A549 (cell line): ENCODE results near the gene CRYM. TPM values are rescaled to one million over a fixed set of nuclear protein-coding genes. Genes with fewer than 3 reads are reported as not detected.
"Not testable (repeated sequence)": the region's sequence is repeated elsewhere in the genome, so short reads cannot be mapped to it uniquely, and the experiment has no call there.

Experiments used
- ATAC-seq, 2 experiments: fragments of 200-7000 bp in 1 of 2; fragments of >200 bp in 1 of 2; cut with Nextera tagmentation in 1 of 2; cut with Tn5 transposase in 1 of 2; 3 replicates each; pipeline versions ENCODE4 v1.8.0 to v1.9.1; 2018 to 2020; ENCODE audit warnings: mild to moderate bottlenecking in 1 of 2, moderate library complexity in 1 of 2
- CTCF ChIA-PET: fragments of 300-600 bp; sonication (Branson Sonifier 250); formaldehyde crosslinking; extraction: SDS; loops from one replicate; lab custom pipeline; 2021; ENCODE audit warnings: antibody characterized with exemption, inconsistent platforms; lab: Yijun Ruan, JAX
- POLR2A ChIA-PET: fragments of 350-600 bp; formaldehyde crosslinking; extraction: SDS; loops from one replicate; lab custom pipeline; 2021; ENCODE audit warnings: antibody characterized with exemption, inconsistent platforms; lab: Yijun Ruan, JAX
- DNase-seq, 2 experiments: peaks; one replicate each; pipeline versions ENCODE4 v3.0.0 to v3.0.0-alpha.2; 2011 to 2016; ENCODE audit warnings: low read depth in 1 of 2, low spot score in 1 of 2
- FAIRE-seq: peaks from 2 replicates; lab custom pipeline; 2011; peaks lifted over from hg19 to GRCh38; lab: Jason Lieb, UNC
- H3K27ac ChIP-seq, 2 experiments: fragments of >200 bp; sonication (Bioruptor Twin); formaldehyde crosslinking; 3 replicates each; pipeline ENCODE4 v1.5.1; 2016 to 2017
- H3K4me1 ChIP-seq: fragments of >200 bp; sonication (Bioruptor Twin); formaldehyde crosslinking; 3 replicates; pipeline ENCODE4 v1.6.1; 2016
- H3K4me2 ChIP-seq: fragments of >200 bp; sonication (Bioruptor Twin); formaldehyde crosslinking; 3 replicates; pipeline ENCODE4 v1.6.1; 2016
- H3K4me3 ChIP-seq: fragments of >200 bp; sonication (Bioruptor Twin); formaldehyde crosslinking; 3 replicates; pipeline ENCODE4 v1.5.1; 2016
- H3K9me3 ChIP-seq: fragments of >200 bp; sonication (Bioruptor Twin); formaldehyde crosslinking; 3 replicates; pipeline ENCODE4 v1.6.1; 2016
- ATOH8 ChIP-seq: fragments of 250-450 bp; sonication (Bioruptor Pico); IDR thresholded peaks from 2 replicates; pipeline ENCODE4 v1.5.0; 2020; ENCODE audit warnings: low read depth, mild to moderate bottlenecking, moderate library complexity
- CHD2 ChIP-seq: fragments of 150-350 bp; IDR thresholded peaks from 2 replicates; pipeline ENCODE4 v1.6.1; 2014; ENCODE audit warnings: low read length; ENCODE audit not compliant: partially characterized antibody
- E2F6 ChIP-seq: IDR thresholded peaks from 2 replicates; pipeline ENCODE4 v1.6.1; 2012; ENCODE audit warnings: low read depth, borderline replicate concordance
- ELK1 ChIP-seq: fragments of 150-350 bp; IDR thresholded peaks from 2 replicates; pipeline ENCODE4 v1.6.1; 2014; ENCODE audit warnings: low read depth, mild to moderate bottlenecking, low read length
- GATA3 ChIP-seq: IDR thresholded peaks from 2 replicates; pipeline ENCODE4 v1.6.1; 2012; ENCODE audit warnings: borderline replicate concordance
- HES2 ChIP-seq: fragments of >200 bp; sonication (Bioruptor Twin); formaldehyde crosslinking; IDR thresholded peaks from 2 replicates; pipeline ENCODE4 v1.6.1; 2016
- HMGXB4 ChIP-seq: fragments of 250-450 bp; sonication (Bioruptor Pico); IDR thresholded peaks from 2 replicates; pipeline ENCODE4 v1.5.0; 2021; ENCODE audit warnings: mild to moderate bottlenecking, moderate library complexity, borderline replicate concordance
- HOXB13 ChIP-seq: fragments of 250-450 bp; sonication (Bioruptor Pico); IDR thresholded peaks from 2 replicates; pipeline ENCODE4 v1.5.0; 2020; ENCODE audit warnings: low read depth, mild to moderate bottlenecking, moderate library complexity
- KDM1A ChIP-seq: fragments of 200-600 bp; sonication (generic); IDR thresholded peaks from 2 replicates; pipeline ENCODE4 v1.6.1; 2016; ENCODE audit warnings: low read depth, mild to moderate bottlenecking
- KDM5A ChIP-seq: fragments of 200-600 bp; sonication (generic); IDR thresholded peaks from 2 replicates; pipeline ENCODE4 v1.6.1; 2016; ENCODE audit warnings: antibody characterized with exemption, mild to moderate bottlenecking
- MAFK ChIP-seq: fragments of 450-650 bp; IDR thresholded peaks from 2 replicates; pipeline ENCODE4 v1.6.1; 2014; ENCODE audit not compliant: partially characterized antibody
- MAX ChIP-seq: IDR thresholded peaks from 2 replicates; pipeline ENCODE4 v1.6.1; 2012
- NPAS2 ChIP-seq: fragments of 250-450 bp; sonication (Bioruptor Pico); IDR thresholded peaks from 2 replicates; pipeline ENCODE4 v1.8.0; 2022; ENCODE audit warnings: mild to moderate bottlenecking, moderate library complexity, borderline replicate concordance
- NR3C1 ChIP-seq: fragments of >200 bp; sonication (Bioruptor Twin); formaldehyde crosslinking; IDR thresholded peaks from 3 replicates; pipeline ENCODE4 v1.6.1; 2017
- PHF8 ChIP-seq: fragments of 200-600 bp; sonication (generic); IDR thresholded peaks from 2 replicates; pipeline ENCODE4 v1.6.1; 2016; ENCODE audit warnings: low read depth, mild to moderate bottlenecking, antibody characterized with exemption, moderate library complexity, borderline replicate concordance
- POLR2AphosphoS2 ChIP-seq: conservative IDR thresholded peaks from 2 replicates; pipeline ENCODE4 v1.6.1; 2012; ENCODE audit warnings: low read length, improper control_type of control experiment, inconsistent platforms
- RARB ChIP-seq: fragments of 250-450 bp; sonication (Bioruptor Pico); IDR thresholded peaks from 2 replicates; pipeline ENCODE4 v1.8.0; 2021; ENCODE audit warnings: mild to moderate bottlenecking, moderate library complexity
- RCOR1 ChIP-seq: fragments of 150-350 bp; IDR thresholded peaks from 2 replicates; pipeline ENCODE4 v1.6.1; 2014; ENCODE audit warnings: antibody characterized with exemption, low read length, low read depth
- SREBF2 ChIP-seq: fragments of 450-650 bp; IDR thresholded peaks from 2 replicates; pipeline ENCODE4 v1.6.1; 2014; ENCODE audit warnings: mild to moderate bottlenecking, moderate library complexity
- ZFP36 ChIP-seq: fragments of 450-650 bp; IDR thresholded peaks from 2 replicates; pipeline ENCODE4 v1.6.1; 2014; ENCODE audit warnings: borderline replicate concordance; ENCODE audit not compliant: partially characterized antibody
- WGBS: methylation state at CpG from one replicate; pipeline ENCODE4 v1.1.6; 2017; ENCODE audit errors: missing lambda C conversion rate; 5-methylcytosine and 5-hydroxymethylcytosine counted together
- polyA plus RNA-seq, 4 experiments: library from polyadenylated mRNA; depleted of rRNA in 3 of 4; stranded (reverse); fragments of >200 nt; fragmentation: RNase III in 1 of 4; extraction: RNeasy Plus Mini Kit Qiagen cat#74134 plus additional on column Dnase treatment in 1 of 4; gene quantifications; 2 replicates in 3 of 4; 3 replicates in 1 of 4; pipeline ENCODE4 v1.2.3, GENCODE V29; 2011 to 2017

CRYM gene
- polyA plus RNA-seq, 2 of the 4 experiments (the other 2 are of a cell fraction) = 0.98 to 3.1 TPM

- CTCF ChIA-PET = no interaction called here
- POLR2A ChIA-PET = no interaction called here
- ATAC-seq (no peak), DNase-seq (no peak)
- no peak overlapping the region for H3K4me2 ChIP-seq
- H3K9me3 ChIP-seq = no peaks in the 10 kb centered on the region
- WGBS = 61% methylated on average over 15 of the region's 15 CpGs
- H3K4me1 ChIP-seq = peaks cover 8% of the 10 kb centered on the region; the same call in 2 of the 3 replicates
- no peak overlapping the region for H3K27ac ChIP-seq
- TF ChIP-seq ATOH8 (CRISPR knock-in tag) = no peak
- no peak for TF ChIP-seq NR3C1
- no peak for TF ChIP-seq RARB (CRISPR knock-in tag)
- TF ChIP-seq RCOR1 = no peak
- TF ChIP-seq POLR2AphosphoS2 = no peak
- TF ChIP-seq NPAS2 (CRISPR knock-in tag) = no peak
- TF ChIP-seq E2F6 = no peak
- TF ChIP-seq GATA3 = no peak
- TF ChIP-seq ELK1 = no peak
- TF ChIP-seq MAFK = no peak
- TF ChIP-seq, all 56 proteins: peak for 0
- H3K4me3 ChIP-seq = no peak overlapping the region
- FAIRE-seq = no peak
Observed at GRCh38 chr16:21250072-21250923, 27.8 kb downstream of the CRYM start.

- H3K4me1 ChIP-seq, H3K4me2 ChIP-seq, DNase-seq, H3K27ac ChIP-seq, ATAC-seq, FAIRE-seq, POLR2A ChIA-PET, H3K9me3 ChIP-seq, CTCF ChIA-PET, H3K4me3 ChIP-seq: not testable (repeated sequence)
- 77% methylated on average over 4 of the region's 4 CpGs for WGBS
Observed at GRCh38 chr16:21248179-21248578, 29.9 kb downstream of the CRYM start.

GRCh38 chr16:21244518-21245215 is 33.4 kb downstream of the CRYM start:
- peaks cover 8% of the 10 kb centered on the region; the same call in 2 of the 3 replicates for H3K4me1 ChIP-seq
- no peak overlapping the region for H3K27ac ChIP-seq
- CTCF ChIA-PET = no interaction called here
- H3K9me3 ChIP-seq = no peaks in the 10 kb centered on the region
- POLR2A ChIA-PET = no interaction called here
- TF ChIP-seq SREBF2 (no peak), CHD2 (no peak), PHF8 (no peak), NPAS2 (CRISPR knock-in tag) (no peak), HES2 (no peak), KDM5A (no peak), HMGXB4 (no peak), ZFP36 (no peak), MAX (no peak), NR3C1 (no peak), HOXB13 (no peak), RARB (CRISPR knock-in tag) (no peak), KDM1A (no peak)
- no peak overlapping the region for H3K4me2 ChIP-seq
- WGBS = 78% methylated on average over 7 of the region's 7 CpGs
- ATAC-seq = no peak
- no peak for DNase-seq
- H3K4me3 ChIP-seq = no peak overlapping the region
- no peak for FAIRE-seq
